Panc1 (cell line): ENCODE data around the gene SFN. TPM values are rescaled to one million over a fixed set of nuclear protein-coding genes. Genes with fewer than 3 reads are reported as not detected.

Source experiments
- ATAC-seq: fragments of 200-7000 bp; cut with Tn5 transposase; 2 replicates; pipeline ENCODE4 v1.9.1; 2020; ENCODE audit warnings: mild to moderate bottlenecking, moderate library complexity
- BruUV-seq: library from RNA; stranded (reverse); fragments of 400-500 nt; replicated peaks from 2 replicates; lab custom pipeline; 2021; lab: Mats Ljungman, UMichigan
- CTCF ChIA-PET: fragments of 300-600 bp; sonication (Branson Sonifier 250); formaldehyde crosslinking; loops from one replicate; lab custom pipeline; 2022; ENCODE audit warnings: antibody characterized with exemption; lab: Charles Lee
- POLR2A ChIA-PET: fragments of 300-600 bp; sonication (Branson Sonifier 250); formaldehyde crosslinking; loops from one replicate; lab custom pipeline; 2022; ENCODE audit warnings: antibody characterized with exemption; lab: Charles Lee
- DNase-seq: peaks from one replicate; pipeline ENCODE4 v3.0.0-alpha.2; 2010; ENCODE audit warnings: low read depth, low spot score
- H3K27ac ChIP-seq: 2 replicates; pipeline ENCODE4 v1.5.1; 2011; ENCODE audit warnings: mild to moderate bottlenecking, low read length, inconsistent platforms
- H3K27me3 ChIP-seq: fragments of 200-500 bp; sonication (Bioruptor generic); 2 replicates; pipeline ENCODE4 v1.6.0; 2014; ENCODE audit warnings: low read length, inconsistent platforms; ENCODE audit not compliant: control insufficient read depth, insufficient read depth
- H3K36me3 ChIP-seq: fragments of 200-500 bp; sonication (Bioruptor generic); 2 replicates; pipeline ENCODE4 v1.5.1; 2014; ENCODE audit warnings: inconsistent platforms, mild to moderate bottlenecking, low read length, moderate library complexity; ENCODE audit not compliant: control insufficient read depth, insufficient read depth
- H3K4me1 ChIP-seq: 2 replicates; pipeline ENCODE4 v1.5.1; 2011; ENCODE audit warnings: inconsistent platforms, mild to moderate bottlenecking, low read length, moderate library complexity; ENCODE audit not compliant: control insufficient read depth, insufficient read depth
- H3K4me3 ChIP-seq, 2 experiments: 2 replicates each; pipeline ENCODE4 v1.5.1; 2011 to 2012; ENCODE audit warnings: low read depth in 2 of 2, low read length in 2 of 2, mild to moderate bottlenecking in 2 of 2, inconsistent platforms in 1 of 2, moderate library complexity in 1 of 2
- H3K9me3 ChIP-seq: fragments of 200-500 bp; sonication (Bioruptor generic); 2 replicates; pipeline ENCODE4 v1.5.1; 2014; ENCODE audit warnings: low read depth, mild to moderate bottlenecking, inconsistent platforms, low read length, moderate library complexity; ENCODE audit not compliant: control insufficient read depth, insufficient read depth
- POLR2AphosphoS5 ChIP-seq: IDR thresholded peaks from 2 replicates; pipeline ENCODE4 v1.6.1; 2012; ENCODE audit warnings: mild to moderate bottlenecking, low read depth, low read length, moderate library complexity
- SIN3A ChIP-seq: IDR thresholded peaks from 2 replicates; pipeline ENCODE4 v1.6.1; 2012; ENCODE audit warnings: low read depth, mild to moderate bottlenecking, low read length, moderate library complexity, borderline replicate concordance; ENCODE audit not compliant: insufficient read depth
- in situ Hi-C: cut with HindIII; loops from 2 replicates; pipeline ENCODE4 v1.10.0; 2016; ENCODE audit warnings: low sequenced_read_pairs, low pct_unique_long_range_greater_than_20kb
- intact Hi-C: fragments of 100-400 bp; cut with micrococcal nuclease; formaldehyde crosslinking; loops from one replicate; pipeline ENCODE4 v1.10.0; 2022; ENCODE audit not compliant: unreplicated experiment
- total RNA-seq: library from RNA; stranded (reverse); gene quantifications from one replicate; pipeline ENCODE4 v1.2.1, GENCODE V29; 2021; ENCODE audit not compliant: unreplicated experiment
- TF ChIP-seq, protein P1 (sequence below): fragments of 450-650 bp; IDR thresholded peaks from 2 replicates; pipeline ENCODE4 v1.5.1; 2017; ENCODE audit warnings: mild to moderate bottlenecking

Gene SFN
- total RNA-seq, 1 experiment from 2014 or later, result 188 TPM

DNA sequence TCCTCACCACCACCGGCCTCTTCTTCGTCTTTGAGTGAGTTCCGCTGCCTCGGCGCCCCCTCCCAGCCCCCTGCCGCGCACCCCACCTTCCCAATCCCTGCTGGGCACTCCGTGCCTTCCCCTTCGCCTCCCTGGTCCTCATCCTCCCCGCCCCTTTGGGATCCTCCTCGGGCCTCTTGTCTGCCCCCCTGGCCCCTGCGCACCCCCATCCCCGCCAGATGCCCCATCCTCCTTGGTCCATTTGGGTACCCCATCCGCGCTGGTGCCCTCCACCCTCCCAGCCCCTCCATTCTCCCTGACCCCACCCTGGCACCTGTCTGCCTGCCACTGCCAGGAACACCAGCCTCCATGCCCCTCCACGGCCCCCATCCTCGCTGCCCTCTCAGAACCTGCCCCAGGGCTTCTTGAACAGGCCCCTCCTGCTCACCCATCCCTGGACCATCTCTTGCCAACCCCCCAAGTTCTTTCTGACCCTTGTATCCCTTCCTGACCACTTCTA is 35.8 kb upstream of the SFN start:
- H3K4me3 ChIP-seq, result peak overlapping the region; percentile 53 to 66
- in situ Hi-C loops, result no loop called here
- POLR2A ChIA-PET, result no interaction called here
- TF ChIP-seq, protein P1, sequence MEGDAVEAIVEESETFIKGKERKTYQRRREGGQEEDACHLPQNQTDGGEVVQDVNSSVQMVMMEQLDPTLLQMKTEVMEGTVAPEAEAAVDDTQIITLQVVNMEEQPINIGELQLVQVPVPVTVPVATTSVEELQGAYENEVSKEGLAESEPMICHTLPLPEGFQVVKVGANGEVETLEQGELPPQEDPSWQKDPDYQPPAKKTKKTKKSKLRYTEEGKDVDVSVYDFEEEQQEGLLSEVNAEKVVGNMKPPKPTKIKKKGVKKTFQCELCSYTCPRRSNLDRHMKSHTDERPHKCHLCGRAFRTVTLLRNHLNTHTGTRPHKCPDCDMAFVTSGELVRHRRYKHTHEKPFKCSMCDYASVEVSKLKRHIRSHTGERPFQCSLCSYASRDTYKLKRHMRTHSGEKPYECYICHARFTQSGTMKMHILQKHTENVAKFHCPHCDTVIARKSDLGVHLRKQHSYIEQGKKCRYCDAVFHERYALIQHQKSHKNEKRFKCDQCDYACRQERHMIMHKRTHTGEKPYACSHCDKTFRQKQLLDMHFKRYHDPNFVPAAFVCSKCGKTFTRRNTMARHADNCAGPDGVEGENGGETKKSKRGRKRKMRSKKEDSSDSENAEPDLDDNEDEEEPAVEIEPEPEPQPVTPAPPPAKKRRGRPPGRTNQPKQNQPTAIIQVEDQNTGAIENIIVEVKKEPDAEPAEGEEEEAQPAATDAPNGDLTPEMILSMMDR, result no peak
- no peak for TF ChIP-seq SIN3A
- H3K9me3 ChIP-seq, result no peaks in the 10 kb centered on the region
- H3K36me3 ChIP-seq, result no peaks in the 10 kb centered on the region
- intact Hi-C loops, result no loop called here
- H3K27ac ChIP-seq, result peak overlapping the region; percentile 66
- CTCF ChIA-PET, result no interaction called here
- DNase-seq, result no peak
- ATAC-seq, result no peak
- peaks cover 14% of the 10 kb centered on the region for H3K4me1 ChIP-seq
- BruUV-seq, result no TSS peak
- H3K27me3 ChIP-seq, result no peaks in the 10 kb centered on the region

DNA sequence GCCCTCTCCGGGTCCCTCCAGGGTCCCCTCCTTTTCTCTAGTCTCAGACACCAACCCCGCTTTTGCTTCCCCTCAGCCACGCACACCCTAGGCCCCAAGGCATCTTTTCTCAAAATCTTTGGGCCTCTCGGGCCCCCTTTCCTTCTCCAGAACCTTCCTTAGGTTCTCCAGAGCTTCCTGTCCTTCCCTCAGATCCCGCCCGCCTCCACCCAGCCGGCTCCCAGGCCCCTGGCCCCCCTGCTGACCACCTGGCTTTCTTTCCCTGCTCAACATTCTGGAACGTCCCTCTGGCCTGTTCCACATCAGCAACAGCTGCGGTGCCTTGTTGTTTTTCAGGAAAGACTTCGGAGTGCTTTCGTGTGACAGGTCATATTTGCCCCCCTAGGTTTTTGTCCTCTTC is 35.3 kb upstream of the SFN start:
- CTCF ChIA-PET, result no interaction called here

DNA sequence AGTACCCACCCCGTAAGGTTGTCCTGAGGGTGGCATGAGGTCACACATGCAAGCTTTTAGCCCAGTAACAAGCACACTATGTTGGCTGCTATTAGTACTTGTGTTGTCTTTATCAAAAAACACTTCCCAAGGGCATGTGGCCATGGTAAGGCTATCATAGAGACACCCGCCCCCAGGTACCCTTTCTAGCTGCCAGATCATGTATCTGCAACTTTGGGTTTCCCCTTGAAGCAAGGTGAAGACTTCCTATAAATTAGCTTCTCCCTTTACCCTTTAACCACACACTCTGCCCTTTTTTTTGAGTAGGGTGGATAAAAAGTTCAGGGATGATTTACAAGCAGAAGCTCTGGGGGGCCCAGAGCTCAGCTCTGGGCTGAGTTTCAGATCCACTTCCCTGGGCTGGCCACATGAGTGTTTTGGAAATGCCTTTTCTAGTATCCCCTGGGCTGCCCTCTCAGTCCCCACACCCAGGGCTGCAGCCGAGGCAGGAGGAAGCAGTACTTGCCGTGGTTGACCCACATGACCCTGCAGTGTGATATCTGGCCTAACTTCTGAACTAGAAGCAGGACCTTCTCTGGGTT is 34.4 kb upstream of the SFN start:
- ATAC-seq (no peak), DNase-seq (no peak)
- no peaks in the 10 kb centered on the region for H3K9me3 ChIP-seq
- no peak overlapping the region for H3K27ac ChIP-seq
- no TSS peak for BruUV-seq
- intact Hi-C loops, result no loop called here
- no peak overlapping the region for H3K4me3 ChIP-seq
- POLR2A ChIA-PET, result interaction anchor here (1.3 kb wide), 1 partner anchor 14 kb away, joined by 3 read pairs; no protein-coding TSS in a partner anchor
- no peaks in the 10 kb centered on the region for H3K27me3 ChIP-seq
- TF ChIP-seq, protein P1, result no peak
- no peak for TF ChIP-seq POLR2AphosphoS5
- peaks cover 14% of the 10 kb centered on the region for H3K4me1 ChIP-seq
- H3K36me3 ChIP-seq, result no peaks in the 10 kb centered on the region
- in situ Hi-C loops, result no loop called here
- CTCF ChIA-PET, result interaction anchor here (0.5 kb wide), 1 partner anchor 16 kb away, joined by 4 read pairs; no protein-coding TSS in a partner anchor

More for the DNA sequence above, 35.3 kb upstream of the SFN start:
- Histone ChIP-seq H3K4me3 (peak overlapping the region; percentile 53 to 66), H3K9me3 (no peaks in the 10 kb centered on the region), H3K36me3 (no peaks in the 10 kb centered on the region), H3K27ac (peak overlapping the region; percentile 66), H3K27me3 (no peaks in the 10 kb centered on the region), H3K4me1 (peaks cover 14% of the 10 kb centered on the region)
- no peak for ATAC-seq
- intact Hi-C loops, result no loop called here
- POLR2A ChIA-PET, result no interaction called here
- in situ Hi-C loops, result no loop called here
- TF ChIP-seq, protein P1, result no peak
- no TSS peak for BruUV-seq
- no peak for DNase-seq
